22Rv1 (cell line): ENCODE data around the gene RPL13A.

ENCODE experiments used
- H3K27ac ChIP-seq: fragments of 450-650 bp; 2 replicates; pipeline ENCODE4 v1.5.1; 2017
- CTCF ChIP-seq: fragments of 450-650 bp; IDR thresholded peaks from 2 replicates; pipeline ENCODE4 v1.5.1; 2017; ENCODE audit warnings: mild to moderate bottlenecking
- ZFX ChIP-seq: fragments of 450-650 bp; IDR thresholded peaks from 2 replicates; pipeline ENCODE4 v1.6.1; 2017; ENCODE audit warnings: antibody characterized with exemption, borderline replicate concordance

Gene RPL13A

GRCh38 chr19:49450405-49450804 is 37.0 kb upstream of the RPL13A start:
- TF ChIP-seq CTCF (no peak), ZFX (no peak)
- peak overlapping the region; percentile 91 for H3K27ac ChIP-seq

- peak within 1 kb of the TSS; percentile 91 for H3K27ac ChIP-seq
- no peak for TF ChIP-seq CTCF
- no peak for TF ChIP-seq ZFX
These were observed 35.8 kb upstream of the RPL13A start, which contains the start of gene PIH1D1 for GRCh38 chr19:49451430-49452181. Gene PIH1D1, minus strand, starts transcription at chr19:49451814. Its CDS starts 240 bp downstream, at chr19:49451574.

- H3K27ac ChIP-seq = peak within 1 kb of the TSS; percentile 91
These were observed 34.2 kb upstream of the RPL13A start, which contains the start of gene ALDH16A1 for GRCh38 chr19:49453013-49453756. Gene ALDH16A1, plus strand, starts transcription at chr19:49453225. Its CDS starts 107 bp downstream, at chr19:49453332.

GRCh38 chr19:49453757-49454240 is 33.6 kb upstream of the RPL13A start:
- H3K27ac ChIP-seq = peak overlapping the region; percentile 91
- TF ChIP-seq CTCF (no peak), ZFX (no peak)

More at GRCh38 chr19:49453013-49453756, 34.2 kb upstream of the RPL13A start, which contains the start of gene ALDH16A1:
- TF ChIP-seq ZFX (no peak), CTCF (no peak)

- TF ChIP-seq ZFX = no peak
- no peak for TF ChIP-seq CTCF
- H3K27ac ChIP-seq = no peak overlapping the region
These were observed 31.6 kb upstream of the RPL13A start for GRCh38 chr19:49455773-49456172.

GRCh38 chr19:49456326-49456725 is 31.1 kb upstream of the RPL13A start:
- no peak overlapping the region for H3K27ac ChIP-seq
- TF ChIP-seq ZFX = no peak
- TF ChIP-seq CTCF = no peak
